WTC11 (cell line): ENCODE data around the gene NAP1L5. TPM values are rescaled to one million over a fixed set of nuclear protein-coding genes. Genes with fewer than 3 reads are reported as not detected.

Experiments used
- ATAC-seq: fragments of 200-7000 bp; cut with Tn5 transposase; 2 replicates; pipeline ENCODE4 v1.10.0; 2021; ENCODE audit warnings: mild to moderate bottlenecking, moderate library complexity
- CTCF ChIA-PET: fragments of 300-600 bp; sonication (Branson Sonifier 250); formaldehyde crosslinking; loops from one replicate; lab custom pipeline; 2021; ENCODE audit warnings: antibody characterized with exemption; lab: Charles Lee
- POLR2A ChIA-PET: fragments of 350-600 bp; sonication (Branson Sonifier 250); formaldehyde crosslinking; loops from one replicate; lab custom pipeline; 2021; ENCODE audit warnings: antibody characterized with exemption; lab: Charles Lee
- DNase-seq: peaks from one replicate; pipeline ENCODE4 v3.0.0; 2021; ENCODE audit warnings: low spot score
- H3K27ac Mint-ChIP-seq: 2 replicates; pipeline ENCODE4 v1.8.0; 2021; ENCODE audit warnings: mixed read lengths
- H3K27me3 Mint-ChIP-seq: 2 replicates; pipeline ENCODE4 v1.8.0; 2021; ENCODE audit warnings: low read depth, mild to moderate bottlenecking, moderate library complexity, mixed read lengths
- H3K36me3 Mint-ChIP-seq: 2 replicates; pipeline ENCODE4 v1.8.0; 2021; ENCODE audit warnings: mixed read lengths
- H3K4me1 Mint-ChIP-seq: 2 replicates; pipeline ENCODE4 v1.8.0; 2022; ENCODE audit warnings: mixed read lengths
- H3K4me3 Mint-ChIP-seq: 2 replicates; pipeline ENCODE4 v1.8.0; 2021; ENCODE audit warnings: mild to moderate bottlenecking, moderate library complexity, mixed read lengths
- H3K9me3 Mint-ChIP-seq: 2 replicates; pipeline ENCODE4 v1.8.0; 2021; ENCODE audit warnings: mixed read lengths
- AR ChIP-seq: fragments of 250-450 bp; sonication (Bioruptor Pico); IDR thresholded peaks from 2 replicates; pipeline ENCODE4 v1.9.0; 2021; ENCODE audit warnings: mild to moderate bottlenecking
- ATF1 ChIP-seq: sonication (generic); formaldehyde crosslinking; IDR thresholded peaks from 2 replicates; pipeline ENCODE4 v1.8.1; 2023; ENCODE audit warnings: mild to moderate bottlenecking, moderate library complexity, missing genetic modification reagents
- CTCF ChIP-seq: fragments of 200-600 bp; IDR thresholded peaks from 2 replicates; pipeline ENCODE4 v1.8.0; 2022; ENCODE audit warnings: antibody characterized with exemption
- ETV6 ChIP-seq: sonication (generic); formaldehyde crosslinking; IDR thresholded peaks from 2 replicates; pipeline ENCODE4 v1.8.1; 2022; ENCODE audit warnings: mild to moderate bottlenecking, missing genetic modification reagents
- IRF1 ChIP-seq: sonication (generic); formaldehyde crosslinking; IDR thresholded peaks from 2 replicates; pipeline ENCODE4 v1.8.0; 2023; ENCODE audit warnings: missing genetic modification reagents
- JUN ChIP-seq: sonication (generic); formaldehyde crosslinking; IDR thresholded peaks from 2 replicates; pipeline ENCODE4 v1.8.0; 2023; ENCODE audit warnings: mild to moderate bottlenecking, missing genetic modification reagents
- RORB ChIP-seq: fragments of 250-450 bp; sonication (Bioruptor Pico); IDR thresholded peaks from 2 replicates; pipeline ENCODE4 v1.9.0; 2021; ENCODE audit warnings: mild to moderate bottlenecking
- SMAD4 ChIP-seq: sonication (generic); formaldehyde crosslinking; IDR thresholded peaks from 2 replicates; pipeline ENCODE4 v1.8.0; 2022; ENCODE audit warnings: mild to moderate bottlenecking, missing genetic modification reagents
- TCF7 ChIP-seq: sonication (generic); formaldehyde crosslinking; IDR thresholded peaks from 2 replicates; pipeline ENCODE4 v1.8.0; 2022; ENCODE audit warnings: mild to moderate bottlenecking, low read depth, missing genetic modification reagents, moderate library complexity
- USF2 ChIP-seq: sonication (generic); formaldehyde crosslinking; IDR thresholded peaks from 2 replicates; pipeline ENCODE4 v1.8.1; 2023; ENCODE audit warnings: mild to moderate bottlenecking, missing genetic modification reagents, moderate library complexity
- ZBTB21 ChIP-seq: sonication (generic); formaldehyde crosslinking; IDR thresholded peaks from 2 replicates; pipeline ENCODE4 v1.8.1; 2023; ENCODE audit warnings: mild to moderate bottlenecking, missing genetic modification reagents, borderline replicate concordance
- ZNF317 ChIP-seq: sonication (generic); formaldehyde crosslinking; IDR thresholded peaks from 2 replicates; pipeline ENCODE4 v1.8.1; 2023; ENCODE audit warnings: low read depth, mild to moderate bottlenecking, moderate library complexity, missing genetic modification reagents, borderline replicate concordance
- ZNF423 ChIP-seq: fragments of 250-450 bp; sonication (Bioruptor Pico); IDR thresholded peaks from 2 replicates; pipeline ENCODE4 v2.1.2; 2022; ENCODE audit warnings: mild to moderate bottlenecking, moderate library complexity
- total RNA-seq: library from RNA; stranded (reverse); gene quantifications from 3 replicates; pipeline ENCODE4 v1.2.3, GENCODE V29; 2021
- TF ChIP-seq, protein P1 (sequence below): sonication (generic); formaldehyde crosslinking; IDR thresholded peaks from 2 replicates; pipeline ENCODE4 v1.8.0; 2023; ENCODE audit warnings: mild to moderate bottlenecking, missing genetic modification reagents
- TF ChIP-seq, protein P2 (sequence below): sonication (generic); formaldehyde crosslinking; conservative IDR thresholded peaks from 2 replicates; pipeline ENCODE4 v1.8.1; 2022; ENCODE audit warnings: mild to moderate bottlenecking, missing genetic modification reagents

NAP1L5 gene
- total RNA-seq, 1 experiment from 2014 or later = 3.3 TPM

GRCh38 chr4:88696630-88697029, 999 bp downstream of the NAP1L5 start:
- no peaks in the 10 kb centered on the region for H3K4me1 Mint-ChIP-seq
- TF ChIP-seq, protein P1, sequence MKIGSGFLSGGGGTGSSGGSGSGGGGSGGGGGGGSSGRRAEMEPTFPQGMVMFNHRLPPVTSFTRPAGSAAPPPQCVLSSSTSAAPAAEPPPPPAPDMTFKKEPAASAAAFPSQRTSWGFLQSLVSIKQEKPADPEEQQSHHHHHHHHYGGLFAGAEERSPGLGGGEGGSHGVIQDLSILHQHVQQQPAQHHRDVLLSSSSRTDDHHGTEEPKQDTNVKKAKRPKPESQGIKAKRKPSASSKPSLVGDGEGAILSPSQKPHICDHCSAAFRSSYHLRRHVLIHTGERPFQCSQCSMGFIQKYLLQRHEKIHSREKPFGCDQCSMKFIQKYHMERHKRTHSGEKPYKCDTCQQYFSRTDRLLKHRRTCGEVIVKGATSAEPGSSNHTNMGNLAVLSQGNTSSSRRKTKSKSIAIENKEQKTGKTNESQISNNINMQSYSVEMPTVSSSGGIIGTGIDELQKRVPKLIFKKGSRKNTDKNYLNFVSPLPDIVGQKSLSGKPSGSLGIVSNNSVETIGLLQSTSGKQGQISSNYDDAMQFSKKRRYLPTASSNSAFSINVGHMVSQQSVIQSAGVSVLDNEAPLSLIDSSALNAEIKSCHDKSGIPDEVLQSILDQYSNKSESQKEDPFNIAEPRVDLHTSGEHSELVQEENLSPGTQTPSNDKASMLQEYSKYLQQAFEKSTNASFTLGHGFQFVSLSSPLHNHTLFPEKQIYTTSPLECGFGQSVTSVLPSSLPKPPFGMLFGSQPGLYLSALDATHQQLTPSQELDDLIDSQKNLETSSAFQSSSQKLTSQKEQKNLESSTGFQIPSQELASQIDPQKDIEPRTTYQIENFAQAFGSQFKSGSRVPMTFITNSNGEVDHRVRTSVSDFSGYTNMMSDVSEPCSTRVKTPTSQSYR (CRISPR knock-in tag) = no peak
- TF ChIP-seq, protein P2, sequence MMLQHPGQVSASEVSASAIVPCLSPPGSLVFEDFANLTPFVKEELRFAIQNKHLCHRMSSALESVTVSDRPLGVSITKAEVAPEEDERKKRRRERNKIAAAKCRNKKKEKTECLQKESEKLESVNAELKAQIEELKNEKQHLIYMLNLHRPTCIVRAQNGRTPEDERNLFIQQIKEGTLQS (CRISPR knock-in tag) = no peak
- TF ChIP-seq ETV6 (CRISPR knock-in tag) (no peak), ZBTB21 (CRISPR knock-in tag) (no peak), ATF1 (CRISPR knock-in tag) (no peak), CTCF (no peak), RORB (CRISPR knock-in tag) (no peak)
- ATAC-seq (no peak), DNase-seq (no peak)
- H3K36me3 Mint-ChIP-seq = no peaks in the 10 kb centered on the region
- POLR2A ChIA-PET = no interaction called here
- no peaks in the 10 kb centered on the region for H3K9me3 Mint-ChIP-seq
- no peak overlapping the region for H3K27ac Mint-ChIP-seq
- peaks cover 30% of the 10 kb centered on the region for H3K27me3 Mint-ChIP-seq
- H3K4me3 Mint-ChIP-seq = peak overlapping the region; percentile 75
- CTCF ChIA-PET = interaction anchor here (1.2 kb wide), 1 partner anchor 24 kb away, joined by 5 read pairs; no protein-coding TSS in a partner anchor

GRCh38 chr4:88693792-88694191, 3.8 kb downstream of the NAP1L5 start:
- Mint-ChIP-seq H3K4me3 (no peak overlapping the region), H3K4me1 (no peaks in the 10 kb centered on the region), H3K36me3 (no peaks in the 10 kb centered on the region), H3K27me3 (peaks cover 23% of the 10 kb centered on the region), H3K27ac (no peak overlapping the region), H3K9me3 (no peaks in the 10 kb centered on the region)
- DNase-seq (no peak), ATAC-seq (no peak)
- CTCF ChIA-PET = no interaction called here
- TF ChIP-seq AR (CRISPR knock-in tag) (no peak), JUN (CRISPR knock-in tag) (no peak), SMAD4 (no peak), TCF7 (CRISPR knock-in tag) (no peak), ZNF317 (no peak), IRF1 (CRISPR knock-in tag) (no peak), USF2 (CRISPR knock-in tag) (no peak), ZNF423 (no peak)
- POLR2A ChIA-PET = no interaction called here
